Measurements from ENCODE around the gene CFAP99.

- TF ChIP-seq, protein P1, sequence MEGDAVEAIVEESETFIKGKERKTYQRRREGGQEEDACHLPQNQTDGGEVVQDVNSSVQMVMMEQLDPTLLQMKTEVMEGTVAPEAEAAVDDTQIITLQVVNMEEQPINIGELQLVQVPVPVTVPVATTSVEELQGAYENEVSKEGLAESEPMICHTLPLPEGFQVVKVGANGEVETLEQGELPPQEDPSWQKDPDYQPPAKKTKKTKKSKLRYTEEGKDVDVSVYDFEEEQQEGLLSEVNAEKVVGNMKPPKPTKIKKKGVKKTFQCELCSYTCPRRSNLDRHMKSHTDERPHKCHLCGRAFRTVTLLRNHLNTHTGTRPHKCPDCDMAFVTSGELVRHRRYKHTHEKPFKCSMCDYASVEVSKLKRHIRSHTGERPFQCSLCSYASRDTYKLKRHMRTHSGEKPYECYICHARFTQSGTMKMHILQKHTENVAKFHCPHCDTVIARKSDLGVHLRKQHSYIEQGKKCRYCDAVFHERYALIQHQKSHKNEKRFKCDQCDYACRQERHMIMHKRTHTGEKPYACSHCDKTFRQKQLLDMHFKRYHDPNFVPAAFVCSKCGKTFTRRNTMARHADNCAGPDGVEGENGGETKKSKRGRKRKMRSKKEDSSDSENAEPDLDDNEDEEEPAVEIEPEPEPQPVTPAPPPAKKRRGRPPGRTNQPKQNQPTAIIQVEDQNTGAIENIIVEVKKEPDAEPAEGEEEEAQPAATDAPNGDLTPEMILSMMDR (conservative IDR thresholded peaks at IDR 0.05; ENCODE audit: low read depth in 2 of 2): no peak
- TF ChIP-seq EZH2phosphoT487 (IDR thresholded peaks at IDR 0.05; ENCODE audit: unreplicated experiment) (no peak), CREB1 (CRISPR knock-in tag; IDR thresholded peaks at IDR 0.05; ENCODE audit: low read depth) (no peak), EZH2 (IDR thresholded peaks at IDR 0.05; ENCODE audit: low read depth, unreplicated experiment) (no peak), POLR2AphosphoS5 (IDR thresholded peaks at IDR 0.05; ENCODE audit: low read depth) (no peak), JUNB (IDR thresholded peaks at IDR 0.05; ENCODE audit: unreplicated experiment) (no peak)
- TF ChIP-seq, protein P2, sequence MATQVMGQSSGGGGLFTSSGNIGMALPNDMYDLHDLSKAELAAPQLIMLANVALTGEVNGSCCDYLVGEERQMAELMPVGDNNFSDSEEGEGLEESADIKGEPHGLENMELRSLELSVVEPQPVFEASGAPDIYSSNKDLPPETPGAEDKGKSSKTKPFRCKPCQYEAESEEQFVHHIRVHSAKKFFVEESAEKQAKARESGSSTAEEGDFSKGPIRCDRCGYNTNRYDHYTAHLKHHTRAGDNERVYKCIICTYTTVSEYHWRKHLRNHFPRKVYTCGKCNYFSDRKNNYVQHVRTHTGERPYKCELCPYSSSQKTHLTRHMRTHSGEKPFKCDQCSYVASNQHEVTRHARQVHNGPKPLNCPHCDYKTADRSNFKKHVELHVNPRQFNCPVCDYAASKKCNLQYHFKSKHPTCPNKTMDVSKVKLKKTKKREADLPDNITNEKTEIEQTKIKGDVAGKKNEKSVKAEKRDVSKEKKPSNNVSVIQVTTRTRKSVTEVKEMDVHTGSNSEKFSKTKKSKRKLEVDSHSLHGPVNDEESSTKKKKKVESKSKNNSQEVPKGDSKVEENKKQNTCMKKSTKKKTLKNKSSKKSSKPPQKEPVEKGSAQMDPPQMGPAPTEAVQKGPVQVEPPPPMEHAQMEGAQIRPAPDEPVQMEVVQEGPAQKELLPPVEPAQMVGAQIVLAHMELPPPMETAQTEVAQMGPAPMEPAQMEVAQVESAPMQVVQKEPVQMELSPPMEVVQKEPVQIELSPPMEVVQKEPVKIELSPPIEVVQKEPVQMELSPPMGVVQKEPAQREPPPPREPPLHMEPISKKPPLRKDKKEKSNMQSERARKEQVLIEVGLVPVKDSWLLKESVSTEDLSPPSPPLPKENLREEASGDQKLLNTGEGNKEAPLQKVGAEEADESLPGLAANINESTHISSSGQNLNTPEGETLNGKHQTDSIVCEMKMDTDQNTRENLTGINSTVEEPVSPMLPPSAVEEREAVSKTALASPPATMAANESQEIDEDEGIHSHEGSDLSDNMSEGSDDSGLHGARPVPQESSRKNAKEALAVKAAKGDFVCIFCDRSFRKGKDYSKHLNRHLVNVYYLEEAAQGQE (IDR thresholded peaks at IDR 0.05; ENCODE audit: unreplicated experiment): no peak
Observed at GRCh38 chr4:2457481-2458295, 38.9 kb downstream of the CFAP99 start.

All from GM23338 (cell line).